HepG2 (cell line): ENCODE measurements around the gene DHRS1. TPM values are rescaled to one million over a fixed set of nuclear protein-coding genes. Genes with fewer than 3 reads are reported as not detected.

Experiments used
- CBFB ChIP-seq: sonication (generic); formaldehyde crosslinking; IDR thresholded peaks from 2 replicates; pipeline ENCODE4 v1.4.0; 2020; ENCODE audit warnings: missing genetic modification reagents
- CBX1 ChIP-seq: IDR thresholded peaks from one replicate; pipeline ENCODE4 v1.6.1; 2016; ENCODE audit warnings: antibody characterized with exemption, low read depth
- CREM ChIP-seq, 2 experiments: sonication (generic) in 1 of 2; formaldehyde crosslinking in 1 of 2; IDR thresholded peaks; 2 replicates each; pipeline versions ENCODE4 v1.4.0 to v1.6.1; 2016 to 2020; ENCODE audit warnings: antibody characterized with exemption in 1 of 2, mild to moderate bottlenecking in 1 of 2, missing genetic modification reagents in 1 of 2
- ERF ChIP-seq: IDR thresholded peaks from 2 replicates; pipeline ENCODE4 v1.6.1; 2018; ENCODE audit warnings: missing biosample characterization, missing genetic modification reagents
- MAZ ChIP-seq, 2 experiments: sonication (generic) in 1 of 2; formaldehyde crosslinking in 1 of 2; IDR thresholded peaks; 2 replicates each; pipeline versions ENCODE4 v1.5.0 to v1.6.1; 2012 to 2020; ENCODE audit warnings: low read depth in 2 of 2, mild to moderate bottlenecking in 2 of 2, borderline replicate concordance in 1 of 2, improper control_type of control experiment in 1 of 2, low read length in 1 of 2, missing genetic modification reagents in 1 of 2, moderate library complexity in 1 of 2
- RBAK ChIP-seq: sonication (generic); formaldehyde crosslinking; IDR thresholded peaks from 2 replicates; pipeline ENCODE4 v1.5.1; 2020; ENCODE audit warnings: mild to moderate bottlenecking, missing genetic modification reagents
- RBM39 ChIP-seq: fragments of 200-400 bp; formaldehyde crosslinking; IDR thresholded peaks from one replicate; pipeline ENCODE4 v1.6.1; 2018; ENCODE audit warnings: antibody characterized with exemption, mild to moderate bottlenecking, low read depth, low read length; ENCODE audit not compliant: poor library complexity, severe bottlenecking
- SIX4 ChIP-seq: sonication (generic); formaldehyde crosslinking; IDR thresholded peaks from 2 replicates; pipeline ENCODE4 v1.4.0; 2020; ENCODE audit warnings: missing genetic modification reagents
- SMAD3 ChIP-seq: sonication (generic); formaldehyde crosslinking; IDR thresholded peaks from 2 replicates; pipeline ENCODE4 v1.4.0; 2020; ENCODE audit warnings: missing genetic modification reagents
- ZNF296 ChIP-seq: sonication (generic); formaldehyde crosslinking; conservative IDR thresholded peaks from 2 replicates; pipeline ENCODE4 v1.5.0; 2020; ENCODE audit warnings: mild to moderate bottlenecking, missing genetic modification reagents
- ZNF44 ChIP-seq: sonication (generic); formaldehyde crosslinking; IDR thresholded peaks from 2 replicates; pipeline ENCODE4 v1.5.1; 2020; ENCODE audit warnings: mild to moderate bottlenecking, missing genetic modification reagents
- ZNF629 ChIP-seq: sonication (generic); formaldehyde crosslinking; conservative IDR thresholded peaks from 2 replicates; pipeline ENCODE4 v1.5.0; 2020; ENCODE audit warnings: missing genetic modification reagents
- ZNF674 ChIP-seq: sonication (generic); formaldehyde crosslinking; IDR thresholded peaks from 2 replicates; pipeline ENCODE4 v1.5.0; 2020; ENCODE audit warnings: low read depth, mild to moderate bottlenecking, missing genetic modification reagents
- ZNF761 ChIP-seq: sonication (generic); formaldehyde crosslinking; conservative IDR thresholded peaks from 2 replicates; pipeline ENCODE4 v1.4.0; 2020; ENCODE audit warnings: mild to moderate bottlenecking, missing genetic modification reagents
- ZNF850 ChIP-seq: sonication (generic); formaldehyde crosslinking; conservative IDR thresholded peaks from 2 replicates; pipeline ENCODE4 v1.9.0; 2021; ENCODE audit warnings: mild to moderate bottlenecking, missing genetic modification reagents
- ZZZ3 ChIP-seq: sonication (generic); formaldehyde crosslinking; IDR thresholded peaks from 2 replicates; pipeline ENCODE4 v1.4.0; 2020; ENCODE audit warnings: missing genetic modification reagents, mild to moderate bottlenecking, borderline replicate concordance
- polyA plus RNA-seq, 8 experiments: library from polyadenylated mRNA; depleted of rRNA in 3 of 8; stranded (reverse) in 7 of 8; unstranded in 1 of 8; fragments of >200 nt; fragmentation: Illumina TruSeq in 4 of 8; extraction: Trizol in 4 of 8; gene quantifications; 2 replicates each; pipeline versions ENCODE4 v1.2.1 to v1.2.3, GENCODE V29; 2011 to 2016; ENCODE audit warnings: low read depth in 4 of 8, missing spikeins in 1 of 8, mixed read lengths in 1 of 8; ENCODE audit not compliant: insufficient read depth in 1 of 8
- total RNA-seq, 5 experiments: library from RNA; depleted of rRNA; stranded (reverse); fragments of >200 nt; fragmentation: Illumina TruSeq; extraction: Trizol; gene quantifications; 2 replicates each; pipeline ENCODE4 v1.2.3, GENCODE V29; 2016; ENCODE audit warnings: low read depth in 1 of 5
- TF ChIP-seq, protein P1 (sequence below): sonication (generic); formaldehyde crosslinking; IDR thresholded peaks from 2 replicates; pipeline ENCODE4 v1.8.0; 2022; ENCODE audit warnings: mild to moderate bottlenecking, missing genetic modification reagents, moderate library complexity
- TF ChIP-seq, protein P2 (sequence below): IDR thresholded peaks from 2 replicates; pipeline ENCODE4 v1.6.1; 2018; ENCODE audit warnings: missing genetic modification reagents, mild to moderate bottlenecking, missing compliant biosample characterization
- TF ChIP-seq, protein P3 (sequence below): sonication (generic); formaldehyde crosslinking; IDR thresholded peaks from 2 replicates; pipeline ENCODE4 v1.8.0; 2022; ENCODE audit warnings: missing genetic modification reagents, mild to moderate bottlenecking, moderate library complexity, borderline replicate concordance
- TF ChIP-seq, protein P4 (sequence below): sonication (generic); formaldehyde crosslinking; IDR thresholded peaks from 2 replicates; pipeline ENCODE4 v1.8.1; 2023; ENCODE audit warnings: mild to moderate bottlenecking, missing genetic modification reagents

Gene DHRS1
- total and polyA plus RNA-seq, 2 of the 13 experiments (the other 11 are each of a cell fraction or from before 2014, with no cell fraction given) = 49.8 to 60.8 TPM

DNA sequence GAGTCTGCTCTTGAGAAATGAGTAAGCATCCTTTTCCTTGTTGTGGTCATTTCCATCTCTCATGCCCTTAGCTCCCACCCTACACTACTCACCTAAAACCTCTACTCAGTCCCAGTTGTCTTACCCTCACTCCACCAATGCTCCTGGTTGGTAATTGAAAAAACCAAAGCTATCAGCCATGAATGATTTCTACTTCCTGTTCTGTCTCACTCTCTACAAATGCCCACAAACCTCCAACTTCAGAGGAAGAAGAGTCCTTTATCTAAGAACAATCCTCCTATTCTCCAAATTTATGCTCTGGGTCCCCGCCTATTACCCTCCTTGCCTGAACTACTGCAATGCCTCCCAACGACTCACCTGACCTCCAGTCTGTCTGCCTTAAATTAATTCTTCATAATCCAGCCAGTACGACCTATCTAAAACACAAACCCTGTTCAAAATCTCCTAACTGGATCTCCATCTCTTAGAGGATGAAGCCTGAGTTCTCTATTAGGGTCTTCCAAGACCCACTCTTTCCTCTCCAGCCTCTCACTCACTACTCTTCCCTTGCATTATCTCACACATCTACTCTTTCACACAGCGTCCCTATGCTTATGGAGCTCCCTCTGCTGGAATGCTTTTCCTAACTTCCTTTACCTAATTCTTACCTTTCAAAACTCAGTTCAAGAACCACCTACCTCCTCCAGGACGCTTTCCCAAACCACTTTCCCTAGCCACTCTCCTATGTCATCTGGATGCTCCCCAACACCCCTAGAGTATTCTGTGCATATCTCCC is 2.2 kb downstream of the DHRS1 start (continued):
- TF ChIP-seq, protein P1, sequence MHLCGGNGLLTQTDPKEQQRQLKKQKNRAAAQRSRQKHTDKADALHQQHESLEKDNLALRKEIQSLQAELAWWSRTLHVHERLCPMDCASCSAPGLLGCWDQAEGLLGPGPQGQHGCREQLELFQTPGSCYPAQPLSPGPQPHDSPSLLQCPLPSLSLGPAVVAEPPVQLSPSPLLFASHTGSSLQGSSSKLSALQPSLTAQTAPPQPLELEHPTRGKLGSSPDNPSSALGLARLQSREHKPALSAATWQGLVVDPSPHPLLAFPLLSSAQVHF = no peak
- TF ChIP-seq, protein P2, sequence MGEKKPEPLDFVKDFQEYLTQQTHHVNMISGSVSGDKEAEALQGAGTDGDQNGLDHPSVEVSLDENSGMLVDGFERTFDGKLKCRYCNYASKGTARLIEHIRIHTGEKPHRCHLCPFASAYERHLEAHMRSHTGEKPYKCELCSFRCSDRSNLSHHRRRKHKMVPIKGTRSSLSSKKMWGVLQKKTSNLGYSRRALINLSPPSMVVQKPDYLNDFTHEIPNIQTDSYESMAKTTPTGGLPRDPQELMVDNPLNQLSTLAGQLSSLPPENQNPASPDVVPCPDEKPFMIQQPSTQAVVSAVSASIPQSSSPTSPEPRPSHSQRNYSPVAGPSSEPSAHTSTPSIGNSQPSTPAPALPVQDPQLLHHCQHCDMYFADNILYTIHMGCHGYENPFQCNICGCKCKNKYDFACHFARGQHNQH = no peak
- TF ChIP-seq, protein P3, sequence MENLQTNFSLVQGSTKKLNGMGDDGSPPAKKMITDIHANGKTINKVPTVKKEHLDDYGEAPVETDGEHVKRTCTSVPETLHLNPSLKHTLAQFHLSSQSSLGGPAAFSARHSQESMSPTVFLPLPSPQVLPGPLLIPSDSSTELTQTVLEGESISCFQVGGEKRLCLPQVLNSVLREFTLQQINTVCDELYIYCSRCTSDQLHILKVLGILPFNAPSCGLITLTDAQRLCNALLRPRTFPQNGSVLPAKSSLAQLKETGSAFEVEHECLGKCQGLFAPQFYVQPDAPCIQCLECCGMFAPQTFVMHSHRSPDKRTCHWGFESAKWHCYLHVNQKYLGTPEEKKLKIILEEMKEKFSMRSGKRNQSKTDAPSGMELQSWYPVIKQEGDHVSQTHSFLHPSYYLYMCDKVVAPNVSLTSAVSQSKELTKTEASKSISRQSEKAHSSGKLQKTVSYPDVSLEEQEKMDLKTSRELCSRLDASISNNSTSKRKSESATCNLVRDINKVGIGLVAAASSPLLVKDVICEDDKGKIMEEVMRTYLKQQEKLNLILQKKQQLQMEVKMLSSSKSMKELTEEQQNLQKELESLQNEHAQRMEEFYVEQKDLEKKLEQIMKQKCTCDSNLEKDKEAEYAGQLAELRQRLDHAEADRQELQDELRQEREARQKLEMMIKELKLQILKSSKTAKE = no peak
- TF ChIP-seq ZNF629 (CRISPR knock-in tag) (no peak), RBAK (CRISPR knock-in tag) (no peak), CBFB (no peak), ERF (CRISPR knock-in tag) (no peak; the same call in 1 of the 2 replicates), ZNF674 (CRISPR knock-in tag) (no peak), ZNF850 (CRISPR knock-in tag) (no peak), MAZ (IDR thresholded peaks at IDR 0.05; ENCODE audit: borderline replicate concordance, low read depth, low read length) (no peak), MAZ (CRISPR knock-in tag; IDR thresholded peaks at IDR 0.05; ENCODE audit: low read depth) (no peak), SIX4 (CRISPR knock-in tag) (peak; percentile 64; the same call in 1 of the 2 replicates), ZZZ3 (no peak), CREM (IDR thresholded peaks at IDR 0.05) (no peak), CREM (CRISPR knock-in tag; IDR thresholded peaks at IDR 0.05) (no peak), ZNF761 (CRISPR knock-in tag) (no peak), RBM39 (no peak), CBX1 (no peak), SMAD3 (CRISPR knock-in tag) (0 out of 2 replicates have a peak, but pooled peaks have one; percentile 19), ZNF296 (CRISPR knock-in tag) (no peak), ZNF44 (CRISPR knock-in tag) (no peak)
- TF ChIP-seq, protein P4, sequence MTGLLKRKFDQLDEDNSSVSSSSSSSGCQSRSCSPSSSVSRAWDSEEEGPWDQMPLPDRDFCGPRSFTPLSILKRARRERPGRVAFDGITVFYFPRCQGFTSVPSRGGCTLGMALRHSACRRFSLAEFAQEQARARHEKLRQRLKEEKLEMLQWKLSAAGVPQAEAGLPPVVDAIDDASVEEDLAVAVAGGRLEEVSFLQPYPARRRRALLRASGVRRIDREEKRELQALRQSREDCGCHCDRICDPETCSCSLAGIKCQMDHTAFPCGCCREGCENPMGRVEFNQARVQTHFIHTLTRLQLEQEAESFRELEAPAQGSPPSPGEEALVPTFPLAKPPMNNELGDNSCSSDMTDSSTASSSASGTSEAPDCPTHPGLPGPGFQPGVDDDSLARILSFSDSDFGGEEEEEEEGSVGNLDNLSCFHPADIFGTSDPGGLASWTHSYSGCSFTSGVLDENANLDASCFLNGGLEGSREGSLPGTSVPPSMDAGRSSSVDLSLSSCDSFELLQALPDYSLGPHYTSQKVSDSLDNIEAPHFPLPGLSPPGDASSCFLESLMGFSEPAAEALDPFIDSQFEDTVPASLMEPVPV (CRISPR knock-in tag) = no peak
